HepG2 (cell line): ENCODE measurements around the gene KIF3A. TPM values are rescaled to one million over a fixed set of nuclear protein-coding genes. Genes with fewer than 3 reads are reported as not detected.
A peak's percentile ranks its signal among the peaks of the same experiment; 100 is the strongest.

ENCODE experiments used
- ATAC-seq: fragments of 200-7000 bp; cut with Tn5 transposase; 3 replicates; pipeline ENCODE4 v1.9.1; 2020; ENCODE audit warnings: mild to moderate bottlenecking, moderate library complexity
- BruUV-seq: library from RNA; stranded (reverse); fragments of 400-500 nt; replicated peaks from 2 replicates; lab custom pipeline; 2021; lab: Mats Ljungman, UMichigan
- CTCF ChIA-PET: fragments of 300-600 bp; formaldehyde crosslinking; extraction: SDS; loops from one replicate; lab custom pipeline; 2021; ENCODE audit warnings: low total read pairs, inconsistent platforms, low intra/inter-chr PET ratio; lab: Yijun Ruan, JAX
- POLR2A ChIA-PET: fragments of 350-600 bp; sonication (Branson Sonifier 250); formaldehyde crosslinking; loops from one replicate; lab custom pipeline; 2020; ENCODE audit warnings: antibody characterized with exemption, inconsistent platforms; lab: Yijun Ruan, JAX
- DNase-seq: peaks from one replicate; pipeline ENCODE4 v3.0.0-alpha.2; 2015; ENCODE audit warnings: low spot score
- FAIRE-seq: peaks from 3 replicates; lab custom pipeline; 2011; peaks lifted over from hg19 to GRCh38; lab: Jason Lieb, UNC
- H2AFZ ChIP-seq: one replicate; pipeline ENCODE4 v1.6.1; 2011; ENCODE audit warnings: low read length, inconsistent platforms
- H3K27ac ChIP-seq: fragments of 300-600 bp; 3 replicates; pipeline ENCODE4 v1.8.0; 2011; ENCODE audit warnings: mixed run types, mild to moderate bottlenecking, mixed read lengths, low read length, inconsistent platforms; ENCODE audit not compliant: insufficient read depth; ENCODE audit errors: extremely low read length
- H3K27me3 ChIP-seq, 2 experiments: fragments of 200-600 bp in 1 of 2; 2 replicates in 1 of 2; 3 replicates in 1 of 2; pipeline versions ENCODE4 v1.6.0 to v1.8.0; 2011; ENCODE audit warnings: low read length in 2 of 2, mild to moderate bottlenecking in 2 of 2, moderate library complexity in 2 of 2, inconsistent platforms in 1 of 2; ENCODE audit not compliant: insufficient read depth in 2 of 2, control insufficient read depth in 1 of 2
- H3K36me3 ChIP-seq, 2 experiments: fragments of 200-600 bp in 1 of 2; replicated peaks in 1 of 2; 2 replicates in 1 of 2; 3 replicates in 1 of 2; pipeline versions ENCODE4 v1.5.1 to v1.8.0; 2011; ENCODE audit warnings: low read length in 2 of 2, inconsistent platforms in 1 of 2; ENCODE audit not compliant: insufficient read depth in 2 of 2, control insufficient read depth in 1 of 2
- H3K4me1 ChIP-seq: 2 replicates; pipeline ENCODE4 v1.5.1; 2012; ENCODE audit warnings: low read length, inconsistent platforms; ENCODE audit not compliant: insufficient read depth
- H3K4me2 ChIP-seq: 2 replicates; pipeline ENCODE4 v1.6.0; 2011; ENCODE audit warnings: low read depth, low read length, inconsistent platforms
- H3K4me3 ChIP-seq, 3 experiments: fragments of 200-600 bp in 1 of 3; sonication (generic), shearing (Covaris generic) in 1 of 3; replicated peaks in 1 of 3; 2 replicates each; pipeline ENCODE4 v1.5.1; 2011 to 2016; ENCODE audit warnings: low read length in 3 of 3, inconsistent platforms in 2 of 3, low read depth in 2 of 3, mild to moderate bottlenecking in 2 of 3, control low read depth in 1 of 3, mixed read lengths in 1 of 3; ENCODE audit not compliant: insufficient read depth in 1 of 3
- H3K79me2 ChIP-seq: one replicate; pipeline ENCODE4 v1.6.1; 2011; ENCODE audit warnings: low read length, inconsistent platforms; ENCODE audit not compliant: insufficient read depth
- H3K9ac ChIP-seq: 2 replicates; pipeline ENCODE4 v1.6.0; 2011; ENCODE audit warnings: mild to moderate bottlenecking, low read depth, low read length, inconsistent platforms; ENCODE audit not compliant: insufficient read depth
- H3K9me3 ChIP-seq: 2 replicates; pipeline ENCODE4 v1.5.1; 2012; ENCODE audit warnings: mild to moderate bottlenecking, low read length
- H4K20me1 ChIP-seq: 2 replicates; pipeline ENCODE4 v1.6.0; 2011; ENCODE audit warnings: inconsistent platforms, mild to moderate bottlenecking, low read length, moderate library complexity; ENCODE audit not compliant: insufficient read depth
- BATF2 ChIP-seq: sonication (generic); formaldehyde crosslinking; IDR thresholded peaks from 2 replicates; pipeline ENCODE4 v1.8.0; 2022; ENCODE audit warnings: mild to moderate bottlenecking, missing genetic modification reagents, moderate library complexity
- MAFF ChIP-seq: IDR thresholded peaks from 2 replicates; pipeline ENCODE4 v1.6.1; 2011; ENCODE audit warnings: low read depth, low read length, improper control_type of control experiment
- MAFK ChIP-seq, 2 experiments: IDR thresholded peaks in 1 of 2; conservative IDR thresholded peaks in 1 of 2; 2 replicates each; pipeline ENCODE4 v1.6.1; 2011; ENCODE audit warnings: improper control_type of control experiment in 2 of 2, low read length in 2 of 2
- ZC3H13 ChIP-seq: sonication (generic); formaldehyde crosslinking; IDR thresholded peaks from 2 replicates; pipeline ENCODE4 v1.8.1; 2023; ENCODE audit warnings: mild to moderate bottlenecking, missing genetic modification reagents, moderate library complexity
- ZNF207 ChIP-seq: fragments of 450-650 bp; IDR thresholded peaks from 2 replicates; pipeline ENCODE4 v1.6.1; 2016; ENCODE audit warnings: antibody characterized with exemption, borderline replicate concordance
- ZNF660 ChIP-seq: sonication (generic); formaldehyde crosslinking; IDR thresholded peaks from 2 replicates; pipeline ENCODE4 v1.5.1; 2020; ENCODE audit warnings: mild to moderate bottlenecking, low read depth, missing genetic modification reagents, borderline replicate concordance
- WGBS: methylation state at CpG from one replicate; pipeline ENCODE4 v1.1.6; 2017; ENCODE audit warnings: low lambda C conversion rate; 5-methylcytosine and 5-hydroxymethylcytosine counted together
- in situ Hi-C: cut with HindIII; loops from 2 replicates; pipeline ENCODE4 v1.10.0; 2017; ENCODE audit warnings: low pct_unique_long_range_greater_than_20kb; ENCODE audit not compliant: extremely low pct_ligation_motif_present
- intact Hi-C: fragments of 100-400 bp; cut with micrococcal nuclease; formaldehyde crosslinking; loops from one replicate; pipeline ENCODE4 v1.10.0; 2022; ENCODE audit not compliant: unreplicated experiment
- polyA plus RNA-seq, 8 experiments: library from polyadenylated mRNA; depleted of rRNA in 3 of 8; stranded (reverse) in 7 of 8; unstranded in 1 of 8; fragments of >200 nt; fragmentation: Illumina TruSeq in 4 of 8; extraction: Trizol in 4 of 8; gene quantifications; 2 replicates each; pipeline versions ENCODE4 v1.2.1 to v1.2.3, GENCODE V29; 2011 to 2016; ENCODE audit warnings: low read depth in 4 of 8, missing spikeins in 1 of 8, mixed read lengths in 1 of 8; ENCODE audit not compliant: insufficient read depth in 1 of 8
- total RNA-seq, 5 experiments: library from RNA; depleted of rRNA; stranded (reverse); fragments of >200 nt; fragmentation: Illumina TruSeq; extraction: Trizol; gene quantifications; 2 replicates each; pipeline ENCODE4 v1.2.3, GENCODE V29; 2016; ENCODE audit warnings: low read depth in 1 of 5

KIF3A gene
- total and polyA plus RNA-seq, 2 of the 13 experiments (the other 11 are each of a cell fraction or from before 2014, with no cell fraction given), result 2.3 to 8.4 TPM

GRCh38 chr5:132739232-132739631 is 1.9 kb upstream of the KIF3A start:
- no peaks in the 10 kb centered on the region for H3K9me3 ChIP-seq
- no peak overlapping the region for H3K4me2 ChIP-seq
- no peak overlapping the region for H3K27ac ChIP-seq
- no TSS peak for BruUV-seq
- no peaks in the 10 kb centered on the region for H4K20me1 ChIP-seq
- POLR2A ChIA-PET, result no interaction called here
- TF ChIP-seq MAFK (conservative IDR thresholded peaks at IDR 0.05 in 1 of 2, IDR thresholded peaks at IDR 0.05 in 1 of 2; ENCODE audit: low read length in 2 of 2) (peak in 1 of 2 experiments; percentile 42; a peak in 2 of 4 replicates), MAFF (0 out of 2 replicates have a peak, but pooled peaks have one; percentile 5), BATF2 (CRISPR knock-in tag) (no peak)
- no peak overlapping the region for H2AFZ ChIP-seq
- DNase-seq, result no peak
- in situ Hi-C loops (no loop called here), intact Hi-C loops (no loop called here)
- H3K9ac ChIP-seq, result no peak overlapping the region
- no peak for ATAC-seq
- 69% methylated on average over 1 of the region's 1 CpG for WGBS
- peaks cover 28% of the 10 kb centered on the region for H3K4me1 ChIP-seq
- no peaks in the 10 kb centered on the region for H3K27me3 ChIP-seq
- H3K36me3 ChIP-seq, result no peaks in the 10 kb centered on the region
- FAIRE-seq, result no peak
- no peak overlapping the region for H3K4me3 ChIP-seq
- CTCF ChIA-PET, result no interaction called here
- no peaks in the 10 kb centered on the region for H3K79me2 ChIP-seq

- FAIRE-seq (no peak), ATAC-seq (no peak), DNase-seq (no peak)
- 35% methylated on average over 9 of the region's 9 CpGs for WGBS
- no peaks in the 10 kb centered on the region for H3K9me3 ChIP-seq
- no peaks in the 10 kb centered on the region for H3K36me3 ChIP-seq
- no peaks in the 10 kb centered on the region for H3K27me3 ChIP-seq
- in situ Hi-C loops (no loop called here), intact Hi-C loops (loop anchor here (1.0 to 2.0 kb wide), 2 partner anchors 33 to 69 kb away; no protein-coding TSS in a partner anchor)
- peak overlapping the region; percentile 91 for H3K4me2 ChIP-seq
- peak overlapping the region; percentile 73 to 89 (median 82) for H3K4me3 ChIP-seq
- peaks cover 28% of the 10 kb centered on the region for H3K4me1 ChIP-seq
- peak overlapping the region; percentile 61 for H3K9ac ChIP-seq
- no peak overlapping the region for H3K27ac ChIP-seq
- CTCF ChIA-PET, result no interaction called here
- TF ChIP-seq ZC3H13 (CRISPR knock-in tag), result no peak
- TF ChIP-seq ZNF660 (CRISPR knock-in tag), result no peak
- TF ChIP-seq ZNF207, result no peak
- H4K20me1 ChIP-seq, result no peaks in the 10 kb centered on the region
- POLR2A ChIA-PET, result interaction anchor here (0.6 to 1.8 kb wide), 8 partner anchors 10 to 96 kb away, joined by 3 to 17 read pairs (median 4); partner anchors contain the start of gene SHROOM1
- H2AFZ ChIP-seq, result peak overlapping the region; percentile 80
- no TSS peak for BruUV-seq
- H3K79me2 ChIP-seq, result no peaks in the 10 kb centered on the region
Measured at GRCh38 chr5:132737982-132738681, 786 bp upstream of the KIF3A start.
